Liver (tissue), 9 donors: Measurements from ENCODE around the gene CATSPER3. TPM values are rescaled to one million over a fixed set of nuclear protein-coding genes. Genes with fewer than 3 reads are reported as not detected.

Source experiments
- DNase-seq: peaks from one replicate; pipeline ENCODE4 v3.0.0-alpha.2; 2017; ENCODE audit warnings: low spot score
- H3K27ac ChIP-seq, 2 donors: one replicate each; pipeline ENCODE4 v1.7.0; 2013; ENCODE audit warnings: inconsistent platforms in 2 of 2, low read length in 2 of 2, control low read depth in 1 of 2, low read depth in 1 of 2, mild to moderate bottlenecking in 1 of 2
- H3K27me3 ChIP-seq, 4 donors: one replicate each; pipeline versions ENCODE4 v1.6.1 to v1.7.0; 2013; ENCODE audit warnings: low read length in 3 of 4, inconsistent platforms in 1 of 4, mild to moderate bottlenecking in 1 of 4, moderate library complexity in 1 of 4; ENCODE audit not compliant: control insufficient read depth in 4 of 4, insufficient read depth in 4 of 4
- H3K36me3 ChIP-seq, 4 donors: one replicate each; pipeline versions ENCODE4 v1.6.1 to v1.7.0; 2013; ENCODE audit warnings: low read length in 3 of 4, mild to moderate bottlenecking in 3 of 4, low read depth in 1 of 4, moderate library complexity in 1 of 4; ENCODE audit not compliant: control insufficient read depth in 4 of 4, insufficient read depth in 3 of 4
- H3K4me1 ChIP-seq, 4 donors: one replicate each; pipeline versions ENCODE4 v1.6.1 to v1.7.0; 2013; ENCODE audit warnings: low read length in 3 of 4, mild to moderate bottlenecking in 3 of 4, moderate library complexity in 1 of 4; ENCODE audit not compliant: control insufficient read depth in 4 of 4, insufficient read depth in 4 of 4
- H3K4me3 ChIP-seq, 3 donors: one replicate each; pipeline versions ENCODE4 v1.6.1 to v1.7.0; 2013; ENCODE audit warnings: low read length in 3 of 3, control low read depth in 1 of 3, low read depth in 1 of 3, mild to moderate bottlenecking in 1 of 3
- H3K9ac ChIP-seq, 2 donors: one replicate each; pipeline ENCODE4 v1.7.0; 2013; ENCODE audit warnings: low read length in 2 of 2, mild to moderate bottlenecking in 2 of 2, moderate library complexity in 2 of 2, control low read depth in 1 of 2, low read depth in 1 of 2
- H3K9me3 ChIP-seq, 4 donors: one replicate each; pipeline versions ENCODE4 v1.6.1 to v1.7.0; 2013; ENCODE audit warnings: low read length in 3 of 4; ENCODE audit not compliant: control insufficient read depth in 4 of 4
- ATF3 ChIP-seq: IDR thresholded peaks from 2 replicates; pipeline ENCODE4 v1.6.1; 2016; ENCODE audit warnings: antibody characterized with exemption
- CTCF ChIP-seq: fragments of 150-350 bp; IDR thresholded peaks from 2 replicates; pipeline ENCODE4 v1.5.1; 2017; ENCODE audit warnings: improper control_type of control experiment, low read depth, low read length; ENCODE audit not compliant: missing input control
- EGR1 ChIP-seq, 2 donors: IDR thresholded peaks; 2 replicates each; pipeline ENCODE4 v1.6.1; 2016 to 2018; ENCODE audit warnings: antibody characterized with exemption in 2 of 2, low read depth in 2 of 2
- FOXA1 ChIP-seq: IDR thresholded peaks from 2 replicates; pipeline ENCODE4 v1.6.1; 2016; ENCODE audit warnings: antibody characterized with exemption
- FOXA2 ChIP-seq: IDR thresholded peaks from 2 replicates; pipeline ENCODE4 v1.6.1; 2016; ENCODE audit warnings: antibody characterized with exemption
- GABPA ChIP-seq, 2 donors: IDR thresholded peaks in 1 of 2; conservative IDR thresholded peaks in 1 of 2; 2 replicates each; pipeline ENCODE4 v1.6.1; 2016; ENCODE audit warnings: antibody characterized with exemption in 2 of 2, mild to moderate bottlenecking in 1 of 2, moderate library complexity in 1 of 2
- HNF4A ChIP-seq, 2 donors: conservative IDR thresholded peaks; 2 replicates each; pipeline ENCODE4 v1.6.1; 2016; ENCODE audit warnings: antibody characterized with exemption in 2 of 2, mild to moderate bottlenecking in 2 of 2
- HNF4G ChIP-seq: IDR thresholded peaks from 2 replicates; pipeline ENCODE4 v1.6.1; 2016; ENCODE audit warnings: antibody characterized with exemption
- JUND ChIP-seq, 2 donors: IDR thresholded peaks; 2 replicates each; pipeline ENCODE4 v1.6.1; 2016; ENCODE audit warnings: antibody characterized with exemption in 2 of 2
- MAX ChIP-seq: IDR thresholded peaks from 2 replicates; pipeline ENCODE4 v1.6.1; 2016; ENCODE audit warnings: antibody characterized with exemption
- NR2F2 ChIP-seq: IDR thresholded peaks from 2 replicates; pipeline ENCODE4 v1.6.1; 2016; ENCODE audit warnings: antibody characterized with exemption
- RAD21 ChIP-seq, 2 donors: IDR thresholded peaks; 2 replicates each; pipeline ENCODE4 v1.6.1; 2016; ENCODE audit warnings: antibody characterized with exemption in 2 of 2, mild to moderate bottlenecking in 2 of 2
- REST ChIP-seq: IDR thresholded peaks from 2 replicates; pipeline ENCODE4 v1.6.1; 2016; ENCODE audit warnings: antibody characterized with exemption, mild to moderate bottlenecking
- RXRA ChIP-seq, 2 donors: IDR thresholded peaks; 2 replicates each; pipeline ENCODE4 v1.6.1; 2017 to 2018; ENCODE audit warnings: antibody characterized with exemption in 2 of 2, mild to moderate bottlenecking in 1 of 2
- SP1 ChIP-seq: IDR thresholded peaks from 2 replicates; pipeline ENCODE4 v1.6.1; 2018; ENCODE audit warnings: antibody characterized with exemption, mild to moderate bottlenecking
- TAF1 ChIP-seq: conservative IDR thresholded peaks from 2 replicates; pipeline ENCODE4 v1.6.1; 2016; ENCODE audit warnings: antibody characterized with exemption, mild to moderate bottlenecking
- YY1 ChIP-seq: IDR thresholded peaks from 2 replicates; pipeline ENCODE4 v1.6.1; 2016; ENCODE audit warnings: antibody characterized with exemption, mild to moderate bottlenecking
- ZBTB33 ChIP-seq: IDR thresholded peaks from 2 replicates; pipeline ENCODE4 v1.6.1; 2016; ENCODE audit warnings: antibody characterized with exemption
- WGBS: extraction: QIAGEN DNeasy Blood & Tissue Kit; methylation state at CpG from one replicate; pipeline ENCODE4 v1.1.7; 2013; 5-methylcytosine and 5-hydroxymethylcytosine counted together
- polyA plus RNA-seq, 2 donors: library from polyadenylated mRNA; stranded (reverse) in 1 of 2; unstranded in 1 of 2; fragments of 200-250 nt in 1 of 2; fragments of >200 nt in 1 of 2; fragmentation: Nextera tagmentation in 1 of 2; extraction: Ambion mirVana in 1 of 2; gene quantifications; one replicate each; pipeline versions ENCODE4 v1.2.1 to v1.2.3, GENCODE V29; 2013 to 2015
- total RNA-seq, 2 donors: library from RNA; depleted of rRNA; stranded (reverse); fragments of >200 nt; gene quantifications; one replicate each; pipeline ENCODE4 v1.2.3, GENCODE V29; 2014
- donor health status: healthy.
- donor health status: healthy.
- donor health status: healthy.
- donor health status: healthy.
- donor health status: healthy.

The CATSPER3 gene
- total and polyA plus RNA-seq, 4 donors = 0.28 to 0.37 (median 0.34) TPM

- Histone ChIP-seq H3K36me3 (no peaks in the 10 kb centered on the region), H3K9me3 (peaks cover 0 to 4% (median 0%) of the 10 kb centered on the region in 4 donors), H3K9ac (no peak overlapping the region), H3K27ac (no peak overlapping the region), H3K4me1 (peaks cover 5 to 21% (median 9%) of the 10 kb centered on the region in 4 donors), H3K4me3 (peak overlapping the region in 1 of 3 donors; percentile 32), H3K27me3 (peaks cover 17 to 46% (median 28%) of the 10 kb centered on the region in 4 donors)
- TF ChIP-seq MAX (no peak), HNF4A (conservative IDR thresholded peaks at IDR 0.05) (no peak), HNF4G (no peak), ZBTB33 (no peak), JUND (IDR thresholded peaks at IDR 0.05) (no peak), ATF3 (no peak), FOXA2 (no peak), RAD21 (IDR thresholded peaks at IDR 0.05) (no peak), FOXA1 (no peak), NR2F2 (no peak), REST (no peak), YY1 (no peak), TAF1 (no peak), GABPA (IDR thresholded peaks at IDR 0.05 in 1 of 2, conservative IDR thresholded peaks at IDR 0.05 in 1 of 2) (no peak), RXRA (IDR thresholded peaks at IDR 0.05) (no peak), CTCF (no peak), SP1 (no peak), EGR1 (IDR thresholded peaks at IDR 0.05; ENCODE audit: low read depth in 2 of 2) (no peak)
- no peak for DNase-seq
- WGBS = 6% methylated on average over 87 of the region's 87 CpGs
These were observed 71.7 kb downstream of the CATSPER3 start for GRCh38 chr5:135039271-135040033.
